KMS-11 (cell line): Measurements from ENCODE around the gene STAG1.

Source experiments
- H2AFZ ChIP-seq: fragments of 200-600 bp; sonication (generic); 2 replicates; pipeline ENCODE4 v1.6.1; 2016; ENCODE audit warnings: antibody characterized with exemption, mixed run types, low read depth
- H3K27ac ChIP-seq: fragments of 200-600 bp; sonication (generic); 2 replicates; pipeline ENCODE4 v1.6.1; 2016; ENCODE audit warnings: mild to moderate bottlenecking, mixed run types
- H3K27me3 ChIP-seq: fragments of 200-600 bp; sonication (generic); 2 replicates; pipeline ENCODE4 v1.6.1; 2017; ENCODE audit warnings: mild to moderate bottlenecking, low read depth, mixed run types, moderate library complexity; ENCODE audit not compliant: insufficient read depth
- H3K36me3 ChIP-seq: fragments of 200-600 bp; sonication (generic); 2 replicates; pipeline ENCODE4 v1.6.1; 2017; ENCODE audit warnings: mild to moderate bottlenecking, mixed run types; ENCODE audit not compliant: insufficient read depth
- H3K4me1 ChIP-seq: fragments of 200-600 bp; sonication (generic); 2 replicates; pipeline ENCODE4 v1.6.1; 2016; ENCODE audit warnings: mild to moderate bottlenecking, low read depth, mixed run types; ENCODE audit not compliant: poor library complexity, severe bottlenecking
- H3K4me2 ChIP-seq: fragments of 200-600 bp; sonication (generic); 2 replicates; pipeline ENCODE4 v1.7.0; 2016; ENCODE audit warnings: mild to moderate bottlenecking, mixed run types
- H3K4me3 ChIP-seq: fragments of 200-600 bp; sonication (generic); IDR thresholded peaks from 2 replicates; pipeline ENCODE4 v1.6.1; 2017; ENCODE audit warnings: low read depth, low read length, mixed read lengths; ENCODE audit not compliant: insufficient read depth
- H3K79me2 ChIP-seq: fragments of 200-600 bp; sonication (generic); 2 replicates; pipeline ENCODE4 v1.6.1; 2016; ENCODE audit warnings: low read depth, mixed run types; ENCODE audit not compliant: insufficient read depth
- H3K9ac ChIP-seq: fragments of 200-600 bp; sonication (generic); 2 replicates; pipeline ENCODE4 v1.6.1; 2016; ENCODE audit warnings: mild to moderate bottlenecking, mixed run types
- H4K20me1 ChIP-seq: fragments of 200-600 bp; sonication (generic); 2 replicates; pipeline ENCODE4 v1.6.1; 2016; ENCODE audit warnings: mild to moderate bottlenecking, mixed run types; ENCODE audit not compliant: insufficient read depth
- CTCF ChIP-seq: fragments of 200-600 bp; sonication (generic); conservative IDR thresholded peaks from 2 replicates; pipeline ENCODE4 v1.6.1; 2017; ENCODE audit warnings: low read depth, mild to moderate bottlenecking, antibody characterized with exemption, low read length, moderate library complexity, mixed read lengths

The STAG1 gene

GRCh38 chr3:136311968-136312367 lies 440.2 kb downstream of the STAG1 start:
- H4K20me1 ChIP-seq = no peaks in the 10 kb centered on the region
- no peak for TF ChIP-seq CTCF
- no peak overlapping the region for H3K9ac ChIP-seq
- H3K27ac ChIP-seq = no peak overlapping the region
- H3K4me1 ChIP-seq = no peaks in the 10 kb centered on the region
- no peak overlapping the region for H3K4me2 ChIP-seq
- no peak overlapping the region for H3K4me3 ChIP-seq
- H3K79me2 ChIP-seq = no peaks in the 10 kb centered on the region
- no peaks in the 10 kb centered on the region for H3K27me3 ChIP-seq
- no peaks in the 10 kb centered on the region for H3K36me3 ChIP-seq
- H2AFZ ChIP-seq = no peak overlapping the region

- no peaks in the 10 kb centered on the region for H3K79me2 ChIP-seq
- H2AFZ ChIP-seq = no peak overlapping the region
- H3K36me3 ChIP-seq = no peaks in the 10 kb centered on the region
- H3K4me1 ChIP-seq = no peaks in the 10 kb centered on the region
- H3K27me3 ChIP-seq = no peaks in the 10 kb centered on the region
- H3K4me2 ChIP-seq = no peak overlapping the region
- no peak overlapping the region for H3K27ac ChIP-seq
- no peak for TF ChIP-seq CTCF
- H3K4me3 ChIP-seq = no peak overlapping the region
- no peaks in the 10 kb centered on the region for H4K20me1 ChIP-seq
- no peak overlapping the region for H3K9ac ChIP-seq
Measured at GRCh38 chr3:136311261-136311660, 440.9 kb downstream of the STAG1 start.

GRCh38 chr3:136305879-136306278 lies 446.3 kb downstream of the STAG1 start:
- Histone ChIP-seq H3K4me3 (no peak overlapping the region), H3K79me2 (no peaks in the 10 kb centered on the region), H2AFZ (no peak overlapping the region), H3K27ac (no peak overlapping the region), H4K20me1 (no peaks in the 10 kb centered on the region), H3K36me3 (no peaks in the 10 kb centered on the region; the same call in 1 of the 2 replicates), H3K9ac (no peak overlapping the region), H3K27me3 (no peaks in the 10 kb centered on the region), H3K4me1 (no peaks in the 10 kb centered on the region), H3K4me2 (no peak overlapping the region)
- peak; percentile 57; the same call in 1 of the 2 replicates for TF ChIP-seq CTCF

GRCh38 chr3:136300444-136300843 lies 451.7 kb downstream of the STAG1 start:
- no peak overlapping the region for H2AFZ ChIP-seq
- no peak overlapping the region for H3K4me3 ChIP-seq
- H3K79me2 ChIP-seq = no peaks in the 10 kb centered on the region
- no peak overlapping the region for H3K4me2 ChIP-seq
- no peaks in the 10 kb centered on the region; the same call in 1 of the 2 replicates for H3K36me3 ChIP-seq
- no peaks in the 10 kb centered on the region for H3K27me3 ChIP-seq
- no peak for TF ChIP-seq CTCF
- no peaks in the 10 kb centered on the region for H4K20me1 ChIP-seq
- no peak overlapping the region for H3K9ac ChIP-seq
- no peak overlapping the region for H3K27ac ChIP-seq
- no peaks in the 10 kb centered on the region for H3K4me1 ChIP-seq
